Uterus (tissue), 2 donors: ENCODE results near the gene REXO1.

Source experiments
- POLR2A ChIP-seq, 2 donors: fragments of 450-650 bp; IDR thresholded peaks; one replicate each; pipeline ENCODE4 v1.6.1; 2016; ENCODE audit warnings: antibody characterized with exemption in 2 of 2, mild to moderate bottlenecking in 1 of 2, moderate library complexity in 1 of 2
- TF ChIP-seq, protein P1 (sequence below), 4 experiments: fragments of 200-600 bp in 2 of 4; fragments of 450-650 bp in 2 of 4; sonication (generic) in 2 of 4; IDR thresholded peaks; one replicate each; pipeline ENCODE4 v1.5.1; 2016 to 2019; ENCODE audit warnings: antibody characterized with exemption in 4 of 4, mild to moderate bottlenecking in 2 of 4, moderate library complexity in 1 of 4

DNA sequence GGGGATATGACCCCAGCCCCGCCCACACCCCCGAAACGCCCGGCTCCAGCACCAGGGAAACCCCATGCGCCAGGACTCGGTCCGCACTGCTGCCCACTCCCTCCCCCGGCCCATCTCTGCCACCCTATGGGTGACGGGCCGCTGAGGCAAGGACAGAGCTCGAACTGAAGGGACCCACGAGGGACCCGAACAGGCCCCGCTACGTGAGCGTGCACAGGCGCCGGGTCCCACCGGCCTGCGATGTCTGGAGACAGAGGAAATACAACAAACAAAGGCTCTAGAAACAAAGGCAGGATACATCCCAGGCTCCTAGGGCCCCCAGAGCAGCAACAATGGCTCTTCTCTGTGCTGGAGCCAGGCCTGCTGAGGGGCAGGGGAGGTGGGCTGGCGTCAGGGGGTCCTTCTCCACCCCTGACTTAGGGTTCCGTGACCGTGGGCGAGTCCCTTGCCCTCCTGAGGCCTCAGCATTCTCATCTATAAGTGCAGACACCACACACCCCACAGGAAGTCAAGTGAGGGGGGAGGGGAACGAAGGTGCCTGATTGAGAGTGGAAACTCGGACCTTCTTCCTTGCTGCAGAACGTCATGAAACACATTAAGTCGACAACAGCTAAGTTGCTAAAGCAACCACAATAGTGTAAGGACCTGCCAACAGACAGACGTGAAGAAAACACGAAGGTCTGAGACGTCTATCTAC, 34.0 kb upstream of the REXO1 start:
- TF ChIP-seq, protein P1, sequence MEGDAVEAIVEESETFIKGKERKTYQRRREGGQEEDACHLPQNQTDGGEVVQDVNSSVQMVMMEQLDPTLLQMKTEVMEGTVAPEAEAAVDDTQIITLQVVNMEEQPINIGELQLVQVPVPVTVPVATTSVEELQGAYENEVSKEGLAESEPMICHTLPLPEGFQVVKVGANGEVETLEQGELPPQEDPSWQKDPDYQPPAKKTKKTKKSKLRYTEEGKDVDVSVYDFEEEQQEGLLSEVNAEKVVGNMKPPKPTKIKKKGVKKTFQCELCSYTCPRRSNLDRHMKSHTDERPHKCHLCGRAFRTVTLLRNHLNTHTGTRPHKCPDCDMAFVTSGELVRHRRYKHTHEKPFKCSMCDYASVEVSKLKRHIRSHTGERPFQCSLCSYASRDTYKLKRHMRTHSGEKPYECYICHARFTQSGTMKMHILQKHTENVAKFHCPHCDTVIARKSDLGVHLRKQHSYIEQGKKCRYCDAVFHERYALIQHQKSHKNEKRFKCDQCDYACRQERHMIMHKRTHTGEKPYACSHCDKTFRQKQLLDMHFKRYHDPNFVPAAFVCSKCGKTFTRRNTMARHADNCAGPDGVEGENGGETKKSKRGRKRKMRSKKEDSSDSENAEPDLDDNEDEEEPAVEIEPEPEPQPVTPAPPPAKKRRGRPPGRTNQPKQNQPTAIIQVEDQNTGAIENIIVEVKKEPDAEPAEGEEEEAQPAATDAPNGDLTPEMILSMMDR (IDR thresholded peaks at IDR 0.05), result no peak
- no peak for TF ChIP-seq POLR2A (IDR thresholded peaks at IDR 0.05)
